Measurements from ENCODE around the gene IYD.

GRCh38 chr6:150380256-150380655, 11.4 kb downstream of the IYD start:
- TF ChIP-seq POLR2A (IDR thresholded peaks at IDR 0.05; ENCODE audit: low read length) = no peak
- TF ChIP-seq NR3C1 (IDR thresholded peaks at IDR 0.05) = no peak
- no peak for TF ChIP-seq EP300 (IDR thresholded peaks at IDR 0.05)
- TF ChIP-seq, protein P1, sequence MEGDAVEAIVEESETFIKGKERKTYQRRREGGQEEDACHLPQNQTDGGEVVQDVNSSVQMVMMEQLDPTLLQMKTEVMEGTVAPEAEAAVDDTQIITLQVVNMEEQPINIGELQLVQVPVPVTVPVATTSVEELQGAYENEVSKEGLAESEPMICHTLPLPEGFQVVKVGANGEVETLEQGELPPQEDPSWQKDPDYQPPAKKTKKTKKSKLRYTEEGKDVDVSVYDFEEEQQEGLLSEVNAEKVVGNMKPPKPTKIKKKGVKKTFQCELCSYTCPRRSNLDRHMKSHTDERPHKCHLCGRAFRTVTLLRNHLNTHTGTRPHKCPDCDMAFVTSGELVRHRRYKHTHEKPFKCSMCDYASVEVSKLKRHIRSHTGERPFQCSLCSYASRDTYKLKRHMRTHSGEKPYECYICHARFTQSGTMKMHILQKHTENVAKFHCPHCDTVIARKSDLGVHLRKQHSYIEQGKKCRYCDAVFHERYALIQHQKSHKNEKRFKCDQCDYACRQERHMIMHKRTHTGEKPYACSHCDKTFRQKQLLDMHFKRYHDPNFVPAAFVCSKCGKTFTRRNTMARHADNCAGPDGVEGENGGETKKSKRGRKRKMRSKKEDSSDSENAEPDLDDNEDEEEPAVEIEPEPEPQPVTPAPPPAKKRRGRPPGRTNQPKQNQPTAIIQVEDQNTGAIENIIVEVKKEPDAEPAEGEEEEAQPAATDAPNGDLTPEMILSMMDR (IDR thresholded peaks at IDR 0.05) = no peak
- TF ChIP-seq RAD21 (conservative IDR thresholded peaks at IDR 0.05 in 1 of 2, IDR thresholded peaks at IDR 0.05 in 1 of 2) = no peak
- TF ChIP-seq MAFK (IDR thresholded peaks at IDR 0.05; ENCODE audit: partially characterized antibody) = no peak
- no peak for TF ChIP-seq POLR2AphosphoS2 (conservative IDR thresholded peaks at IDR 0.05; ENCODE audit: low read length)
- no peak for TF ChIP-seq MAZ (IDR thresholded peaks at IDR 0.05; ENCODE audit: borderline replicate concordance, low read depth, low read length)
